Subcutaneous adipose tissue (tissue), 4 donors: ENCODE data around the gene PPP4R3A. TPM values are rescaled to one million over a fixed set of nuclear protein-coding genes. Genes with fewer than 3 reads are reported as not detected.

ENCODE experiments used
- CTCF ChIP-seq: fragments of 450-650 bp; IDR thresholded peaks from one replicate; pipeline ENCODE4 v1.5.1; 2016; ENCODE audit warnings: low read depth, mild to moderate bottlenecking, control low read depth, antibody characterized with exemption, moderate library complexity
- total RNA-seq, 4 donors: library from RNA; depleted of rRNA; stranded (reverse); fragments of >200 nt; gene quantifications; one replicate each; pipeline ENCODE4 v1.1.0, GENCODE V29; 2016

Gene PPP4R3A
- total RNA-seq, 4 donors from 2014 or later, result 57.6 to 93.6 (median 75.6) TPM

- TF ChIP-seq CTCF, result no peak
These were observed 5.9 kb upstream of the PPP4R3A start for GRCh38 chr14:91515979-91516378.

GRCh38 chr14:91511043-91511383 lies 903 bp upstream of the PPP4R3A start:
- no peak for TF ChIP-seq CTCF

GRCh38 chr14:91509878-91510170 lies 286 bp downstream of the PPP4R3A start:
- TF ChIP-seq CTCF, result no peak

GRCh38 chr14:91509083-91509877 lies 830 bp downstream of the PPP4R3A start:
- TF ChIP-seq CTCF, result no peak

GRCh38 chr14:91508105-91508504 lies 2.0 kb downstream of the PPP4R3A start:
- TF ChIP-seq CTCF, result no peak

- TF ChIP-seq CTCF, result no peak
These were observed 3.9 kb downstream of the PPP4R3A start for GRCh38 chr14:91506226-91506625.

GRCh38 chr14:91503000-91503504 lies 7.1 kb downstream of the PPP4R3A start:
- TF ChIP-seq CTCF, result no peak
